Keratinocyte (primary cell): ENCODE measurements around the gene ZNF521.

Source experiments
- EZH2 ChIP-seq: IDR thresholded peaks from one replicate; pipeline ENCODE4 v1.6.1; 2012; ENCODE audit warnings: inconsistent platforms, mild to moderate bottlenecking, low read length, moderate library complexity
- TF ChIP-seq, protein P1 (sequence below), 3 experiments: IDR thresholded peaks in 1 of 3; conservative IDR thresholded peaks in 1 of 3; optimal IDR thresholded peaks in 1 of 3; 2 replicates in 2 of 3; 3 replicates in 1 of 3; pipeline versions ENCODE3 to v1.5.1; 2011; ENCODE audit warnings: low read length in 3 of 3, mild to moderate bottlenecking in 3 of 3, moderate library complexity in 2 of 3, control low read depth in 1 of 3, inconsistent platforms in 1 of 3; ENCODE audit not compliant: insufficient read depth in 2 of 3; ENCODE audit errors: extremely low read depth in 1 of 3

DNA sequence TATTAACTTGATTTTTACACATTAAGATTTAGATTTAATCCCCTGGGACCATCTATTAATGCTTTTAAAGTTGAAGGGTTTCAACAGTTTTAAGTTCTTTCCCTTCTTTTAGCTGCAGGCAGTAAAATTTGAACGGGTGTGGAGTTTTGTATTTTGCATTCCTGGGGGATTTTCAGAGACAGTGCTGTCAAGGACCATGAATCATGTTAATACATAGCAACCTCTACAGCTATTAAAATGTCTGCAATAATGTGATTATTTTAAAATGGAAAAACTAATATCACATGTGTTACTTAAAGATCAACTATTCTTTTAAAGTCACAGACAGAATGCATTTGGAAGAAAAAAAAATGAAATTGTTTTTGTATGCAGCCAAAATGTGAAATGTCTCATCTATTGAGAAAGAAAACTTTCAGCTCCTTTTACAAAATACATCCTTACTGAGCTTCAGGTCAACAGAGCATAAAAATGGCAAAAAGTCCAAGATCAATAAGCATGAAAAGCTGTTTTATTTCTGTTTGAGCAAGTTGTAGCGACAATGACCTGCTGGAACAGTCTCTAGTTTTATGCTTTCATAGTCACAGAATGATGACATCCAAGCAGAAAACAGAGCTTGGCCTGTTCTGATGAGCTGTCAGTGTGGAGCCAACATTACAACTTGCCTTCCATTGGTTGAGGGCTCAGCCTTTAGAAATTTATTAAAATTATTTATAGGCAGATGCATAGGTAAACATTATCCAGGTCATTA lies 21.6 kb upstream of the ZNF521 start:
- TF ChIP-seq, protein P1, sequence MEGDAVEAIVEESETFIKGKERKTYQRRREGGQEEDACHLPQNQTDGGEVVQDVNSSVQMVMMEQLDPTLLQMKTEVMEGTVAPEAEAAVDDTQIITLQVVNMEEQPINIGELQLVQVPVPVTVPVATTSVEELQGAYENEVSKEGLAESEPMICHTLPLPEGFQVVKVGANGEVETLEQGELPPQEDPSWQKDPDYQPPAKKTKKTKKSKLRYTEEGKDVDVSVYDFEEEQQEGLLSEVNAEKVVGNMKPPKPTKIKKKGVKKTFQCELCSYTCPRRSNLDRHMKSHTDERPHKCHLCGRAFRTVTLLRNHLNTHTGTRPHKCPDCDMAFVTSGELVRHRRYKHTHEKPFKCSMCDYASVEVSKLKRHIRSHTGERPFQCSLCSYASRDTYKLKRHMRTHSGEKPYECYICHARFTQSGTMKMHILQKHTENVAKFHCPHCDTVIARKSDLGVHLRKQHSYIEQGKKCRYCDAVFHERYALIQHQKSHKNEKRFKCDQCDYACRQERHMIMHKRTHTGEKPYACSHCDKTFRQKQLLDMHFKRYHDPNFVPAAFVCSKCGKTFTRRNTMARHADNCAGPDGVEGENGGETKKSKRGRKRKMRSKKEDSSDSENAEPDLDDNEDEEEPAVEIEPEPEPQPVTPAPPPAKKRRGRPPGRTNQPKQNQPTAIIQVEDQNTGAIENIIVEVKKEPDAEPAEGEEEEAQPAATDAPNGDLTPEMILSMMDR (optimal IDR thresholded peaks at IDR 0.05 in 1 of 3, IDR thresholded peaks at IDR 0.05 in 1 of 3, conservative IDR thresholded peaks at IDR 0.05 in 1 of 3; ENCODE audit: extremely low read depth in 1 of 3, insufficient read depth in 2 of 3, low read length in 3 of 3): no peak
- no peak for TF ChIP-seq EZH2
